RWPE2 (cell line): ENCODE data around the gene PTPRD.

Experiments
- ATAC-seq: fragments of 200-7000 bp; cut with Tn5 transposase; 3 replicates; pipeline ENCODE4 v1.9.1; 2021; ENCODE audit warnings: low read depth
- DNase-seq: peaks from one replicate; pipeline ENCODE4 v3.0.0-alpha.2; 2020; ENCODE audit warnings: low spot score
- H3K27ac ChIP-seq: fragments of 450-650 bp; 2 replicates; pipeline ENCODE4 v1.5.1; 2017; ENCODE audit warnings: mild to moderate bottlenecking; ENCODE audit not compliant: poor library complexity, severe bottlenecking
- H3K27me3 ChIP-seq: fragments of 250-450 bp; sonication (Bioruptor Pico); 2 replicates; pipeline ENCODE4 v1.5.1; 2021; ENCODE audit warnings: mild to moderate bottlenecking, moderate library complexity; ENCODE audit not compliant: insufficient read depth, poor library complexity, severe bottlenecking
- H3K36me3 ChIP-seq: fragments of 250-450 bp; sonication (Bioruptor Pico); 2 replicates; pipeline ENCODE4 v1.5.1; 2020; ENCODE audit warnings: low read depth, mild to moderate bottlenecking, moderate library complexity
- H3K4me1 ChIP-seq: fragments of 250-450 bp; sonication (Bioruptor Pico); 2 replicates; pipeline ENCODE4 v1.5.1; 2021; ENCODE audit warnings: mild to moderate bottlenecking, moderate library complexity; ENCODE audit not compliant: insufficient read depth, poor library complexity, severe bottlenecking
- H3K4me3 ChIP-seq: fragments of 250-450 bp; sonication (Bioruptor Pico); 2 replicates; pipeline ENCODE4 v1.5.1; 2021; ENCODE audit warnings: mild to moderate bottlenecking, moderate library complexity; ENCODE audit not compliant: severe bottlenecking
- H3K9me3 ChIP-seq: fragments of 250-450 bp; sonication (Bioruptor Pico); 2 replicates; pipeline ENCODE4 v1.5.1; 2021; ENCODE audit warnings: mild to moderate bottlenecking, moderate library complexity; ENCODE audit not compliant: severe bottlenecking
- CTCF ChIP-seq: fragments of 450-650 bp; IDR thresholded peaks from one replicate; pipeline ENCODE4 v1.5.1; 2017; ENCODE audit warnings: mild to moderate bottlenecking, moderate library complexity; ENCODE audit not compliant: poor library complexity, severe bottlenecking

Gene PTPRD

DNA sequence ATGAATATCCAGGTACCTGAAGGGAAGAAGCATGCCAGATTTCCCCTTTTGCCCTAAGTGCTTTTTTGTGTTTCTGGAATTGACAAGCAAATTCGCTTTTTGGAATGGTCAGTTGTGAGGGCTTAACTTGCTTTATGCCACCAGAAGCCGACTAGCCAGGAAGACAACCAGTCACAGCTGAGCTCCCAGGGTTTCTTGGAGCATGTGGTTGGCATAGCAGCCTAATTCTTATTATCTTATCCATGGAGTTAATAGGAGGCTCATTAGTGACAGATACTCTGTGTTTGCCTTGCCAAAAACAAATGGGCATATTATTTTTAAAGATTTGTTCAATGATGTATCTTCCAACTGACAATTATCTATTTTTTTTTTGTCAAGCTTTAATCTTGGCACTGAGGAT is 500.7 kb downstream of the PTPRD start:
- no peak for ATAC-seq
- Histone ChIP-seq H3K4me3 (no peak overlapping the region), H3K27me3 (no peaks in the 10 kb centered on the region), H3K27ac (no peak overlapping the region), H3K4me1 (no peaks in the 10 kb centered on the region), H3K36me3 (no peaks in the 10 kb centered on the region), H3K9me3 (no peaks in the 10 kb centered on the region)
- TF ChIP-seq CTCF, result no peak
- DNase-seq, result no peak

DNA sequence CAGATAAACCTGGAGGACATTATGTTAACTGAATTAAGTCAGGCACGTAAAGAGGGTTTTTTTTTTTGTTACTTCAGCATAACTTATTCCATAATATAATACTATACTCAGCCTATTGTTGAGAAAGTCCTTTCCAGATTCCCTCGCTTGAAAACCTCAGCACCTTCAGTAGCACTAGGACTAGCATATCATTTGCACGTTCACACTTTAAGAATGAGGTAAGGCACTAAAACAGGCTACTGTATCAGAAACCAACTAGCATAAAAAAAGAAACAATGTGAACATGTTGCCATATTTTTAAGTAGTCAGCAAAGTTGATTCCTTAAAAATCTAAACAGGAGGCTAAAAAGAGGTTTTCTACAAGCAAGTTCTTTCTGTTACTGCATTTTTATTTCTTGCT is 504.0 kb downstream of the PTPRD start:
- no peaks in the 10 kb centered on the region for H3K9me3 ChIP-seq
- no peak for DNase-seq
- H3K27ac ChIP-seq, result no peak overlapping the region
- no peaks in the 10 kb centered on the region for H3K4me1 ChIP-seq
- ATAC-seq, result no peak
- no peak for TF ChIP-seq CTCF
- H3K27me3 ChIP-seq, result no peaks in the 10 kb centered on the region
- H3K4me3 ChIP-seq, result no peak overlapping the region
- no peaks in the 10 kb centered on the region for H3K36me3 ChIP-seq

DNA sequence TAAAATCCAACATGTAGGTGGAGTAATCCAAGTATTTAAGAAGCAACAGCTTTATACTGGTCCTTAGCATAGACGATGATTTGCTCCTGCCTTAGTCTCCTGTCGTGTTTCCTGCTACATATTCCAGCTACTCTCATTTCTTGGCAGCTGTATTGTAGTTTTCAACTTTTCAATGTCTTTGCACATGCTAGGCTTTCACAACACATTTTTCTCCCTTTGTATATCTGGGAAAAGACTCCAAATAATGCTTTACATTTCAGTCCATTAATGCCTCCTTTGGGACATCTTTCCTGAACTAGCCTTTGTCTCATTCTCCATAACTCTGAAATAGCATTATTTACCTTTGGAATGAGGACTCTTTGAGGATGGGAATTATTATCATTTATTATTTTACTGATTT is 508.0 kb downstream of the PTPRD start:
- Histone ChIP-seq H3K27me3 (no peaks in the 10 kb centered on the region), H3K4me3 (no peak overlapping the region), H3K36me3 (no peaks in the 10 kb centered on the region), H3K27ac (no peak overlapping the region), H3K4me1 (no peaks in the 10 kb centered on the region), H3K9me3 (no peaks in the 10 kb centered on the region)
- ATAC-seq, result no peak
- no peak for DNase-seq
- no peak for TF ChIP-seq CTCF

- H3K4me1 ChIP-seq, result no peaks in the 10 kb centered on the region
- ATAC-seq (no peak), DNase-seq (no peak)
- H3K36me3 ChIP-seq, result no peaks in the 10 kb centered on the region
- H3K9me3 ChIP-seq, result no peaks in the 10 kb centered on the region
- no peaks in the 10 kb centered on the region for H3K27me3 ChIP-seq
- no peak overlapping the region for H3K4me3 ChIP-seq
- TF ChIP-seq CTCF, result no peak
- no peak overlapping the region for H3K27ac ChIP-seq
These were observed 517.6 kb downstream of the PTPRD start for GRCh38 chr9:10095208-10095607.

- Histone ChIP-seq H3K4me1 (no peaks in the 10 kb centered on the region), H3K27ac (no peak overlapping the region), H3K4me3 (no peak overlapping the region), H3K9me3 (no peaks in the 10 kb centered on the region), H3K36me3 (no peaks in the 10 kb centered on the region), H3K27me3 (no peaks in the 10 kb centered on the region)
- no peak for TF ChIP-seq CTCF
- ATAC-seq, result no peak
- no peak for DNase-seq
These were observed 518.2 kb downstream of the PTPRD start for GRCh38 chr9:10094563-10094962.
